Activated naive CD8-positive, alpha-beta T cell treated with anti-CD3 and anti-CD28 coated beads for 36 hours (primary cell): ENCODE results near the gene NGB. TPM values are rescaled to one million over a fixed set of nuclear protein-coding genes. Genes with fewer than 3 reads are reported as not detected.

ENCODE experiments used
- DNase-seq: peaks from one replicate; pipeline ENCODE4 v3.0.0; 2021
- H3K27ac Mint-ChIP-seq: one replicate; pipeline ENCODE4 v1.8.0; 2022; ENCODE audit warnings: mild to moderate bottlenecking, moderate library complexity, mixed read lengths
- H3K27me3 Mint-ChIP-seq: one replicate; pipeline ENCODE4 v1.8.0; 2022; ENCODE audit warnings: mild to moderate bottlenecking, mixed read lengths
- H3K36me3 Mint-ChIP-seq: one replicate; pipeline ENCODE4 v1.8.0; 2021; ENCODE audit warnings: mild to moderate bottlenecking, mixed read lengths
- H3K4me1 Mint-ChIP-seq: one replicate; pipeline ENCODE4 v1.8.0; 2021; ENCODE audit warnings: mixed read lengths
- H3K4me3 Mint-ChIP-seq: one replicate; pipeline ENCODE4 v1.8.0; 2022; ENCODE audit warnings: mild to moderate bottlenecking, moderate library complexity, mixed read lengths
- H3K9me3 Mint-ChIP-seq: one replicate; pipeline ENCODE4 v1.8.0; 2022; ENCODE audit warnings: mixed read lengths
- total RNA-seq, 2 experiments: library from RNA; stranded (reverse); gene quantifications; one replicate each; pipeline ENCODE4 v1.2.3, GENCODE V29; 2021

Gene NGB
- total RNA-seq, 2 experiments from 2014 or later = not detected

DNA sequence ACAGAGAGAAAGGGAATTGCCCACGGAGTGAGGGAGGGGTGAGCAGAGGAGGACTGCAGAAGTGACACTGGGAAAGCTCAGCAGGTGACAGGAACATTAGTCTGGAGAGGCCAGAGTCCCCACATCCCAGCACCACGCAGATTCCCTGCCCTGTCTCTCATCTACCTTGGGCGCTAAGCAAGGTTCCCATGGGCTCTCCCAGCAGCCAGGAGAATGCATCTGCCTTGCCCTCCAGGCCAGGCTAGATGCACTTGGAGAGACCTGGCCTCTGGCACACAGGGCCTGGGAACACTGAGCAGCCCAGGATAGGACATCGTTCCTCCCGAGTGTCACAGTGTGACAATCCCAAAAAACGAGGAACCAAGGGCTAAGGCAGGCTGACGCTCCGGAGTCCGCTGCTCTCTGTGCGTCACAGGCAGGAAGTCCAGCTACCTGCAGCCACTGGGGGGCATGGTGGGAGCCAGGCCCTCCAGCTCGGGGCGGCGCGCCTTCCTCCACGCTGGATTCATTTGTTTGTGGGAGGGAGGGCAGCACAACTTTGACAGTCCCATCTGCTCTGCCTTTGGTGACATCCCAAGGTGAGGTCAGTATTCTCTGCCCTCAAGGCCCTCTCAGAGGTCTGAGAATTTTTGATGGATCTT, 5.4 kb upstream of the NGB start:
- Mint-ChIP-seq H3K4me1 (no peaks in the 10 kb centered on the region), H3K36me3 (peaks cover 2% of the 10 kb centered on the region), H3K27ac (no peak overlapping the region), H3K27me3 (peaks cover 16% of the 10 kb centered on the region), H3K9me3 (no peaks in the 10 kb centered on the region), H3K4me3 (no peak overlapping the region)
- DNase-seq = no peak

DNA sequence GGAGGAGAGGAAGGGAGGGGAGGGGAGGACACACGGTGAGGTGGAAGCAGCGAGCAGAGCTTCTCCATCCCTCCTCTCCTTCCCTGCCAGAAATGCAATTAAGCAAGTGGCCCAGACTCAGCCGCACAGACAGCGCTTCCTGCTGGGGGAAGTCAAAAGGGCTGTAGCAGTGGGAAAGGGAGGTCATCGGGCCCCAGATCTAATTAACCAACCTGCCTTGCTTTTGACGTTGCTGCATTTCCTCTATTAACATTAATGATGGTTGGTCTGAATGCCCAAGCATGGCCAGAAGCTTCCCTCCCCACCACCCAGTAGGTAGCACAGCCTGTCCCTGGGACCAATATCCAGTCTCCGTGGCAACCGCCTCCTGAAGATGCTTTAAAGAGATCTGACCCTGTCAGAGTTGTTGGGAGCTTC, 4.6 kb upstream of the NGB start:
- Mint-ChIP-seq H3K4me1 (no peaks in the 10 kb centered on the region), H3K36me3 (peaks cover 2% of the 10 kb centered on the region), H3K27ac (no peak overlapping the region), H3K9me3 (no peaks in the 10 kb centered on the region), H3K4me3 (no peak overlapping the region), H3K27me3 (peaks cover 20% of the 10 kb centered on the region)
- DNase-seq = no peak

DNA sequence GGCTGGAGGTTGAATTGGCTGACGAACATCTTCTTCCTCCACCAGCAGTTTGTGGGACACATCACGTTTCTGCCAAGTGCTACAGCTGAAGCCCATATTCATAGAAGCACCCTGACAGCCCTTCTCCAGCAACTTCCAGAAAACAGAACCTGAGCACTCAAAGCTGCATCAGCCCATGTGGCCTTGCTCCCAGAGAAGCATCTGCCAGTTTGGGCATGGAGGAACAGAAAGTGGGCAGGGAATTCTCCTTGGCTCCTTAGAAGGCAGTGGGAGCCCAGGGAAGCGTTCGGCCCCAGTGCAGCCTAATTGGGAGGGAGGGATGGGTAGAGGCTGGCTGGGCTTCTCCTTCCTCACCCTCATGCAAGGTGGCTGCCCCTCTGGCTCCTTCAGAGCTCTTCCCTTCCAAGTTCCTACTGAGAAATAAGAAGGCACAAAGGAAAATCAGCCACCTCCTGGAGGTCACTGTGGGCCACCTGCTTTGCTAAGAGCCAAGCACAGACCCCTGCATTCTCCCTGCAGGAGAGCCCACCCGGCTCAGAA, 4.1 kb upstream of the NGB start:
- no peak overlapping the region for H3K4me3 Mint-ChIP-seq
- H3K27me3 Mint-ChIP-seq = peaks cover 23% of the 10 kb centered on the region
- H3K4me1 Mint-ChIP-seq = no peaks in the 10 kb centered on the region
- DNase-seq = no peak
- no peak overlapping the region for H3K27ac Mint-ChIP-seq
- H3K9me3 Mint-ChIP-seq = no peaks in the 10 kb centered on the region
- peaks cover 2% of the 10 kb centered on the region for H3K36me3 Mint-ChIP-seq

DNA sequence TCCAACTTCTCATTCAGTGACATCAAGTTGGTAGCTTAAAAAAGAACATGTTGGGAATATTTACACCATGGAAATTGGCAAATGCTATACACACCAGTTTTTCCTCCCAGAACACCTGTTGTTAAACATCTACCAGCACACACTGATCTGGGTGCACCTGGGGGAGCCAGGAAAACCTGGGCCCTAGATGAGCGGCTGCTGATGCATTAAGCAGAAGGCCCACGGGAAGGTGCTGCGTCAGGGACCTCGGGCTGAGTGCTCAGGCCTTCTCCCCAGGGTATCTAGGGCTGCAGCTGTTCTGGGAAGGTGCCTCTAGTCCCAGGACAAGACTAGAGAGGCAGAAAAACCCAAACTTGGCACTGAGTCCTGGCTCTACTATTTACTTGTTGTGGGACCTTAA, 2.8 kb upstream of the NGB start:
- H3K27me3 Mint-ChIP-seq = peaks cover 36% of the 10 kb centered on the region
- no peak overlapping the region for H3K27ac Mint-ChIP-seq
- H3K4me3 Mint-ChIP-seq = no peak overlapping the region
- no peaks in the 10 kb centered on the region for H3K9me3 Mint-ChIP-seq
- H3K4me1 Mint-ChIP-seq = no peaks in the 10 kb centered on the region
- no peak for DNase-seq
- no peaks in the 10 kb centered on the region for H3K36me3 Mint-ChIP-seq

DNA sequence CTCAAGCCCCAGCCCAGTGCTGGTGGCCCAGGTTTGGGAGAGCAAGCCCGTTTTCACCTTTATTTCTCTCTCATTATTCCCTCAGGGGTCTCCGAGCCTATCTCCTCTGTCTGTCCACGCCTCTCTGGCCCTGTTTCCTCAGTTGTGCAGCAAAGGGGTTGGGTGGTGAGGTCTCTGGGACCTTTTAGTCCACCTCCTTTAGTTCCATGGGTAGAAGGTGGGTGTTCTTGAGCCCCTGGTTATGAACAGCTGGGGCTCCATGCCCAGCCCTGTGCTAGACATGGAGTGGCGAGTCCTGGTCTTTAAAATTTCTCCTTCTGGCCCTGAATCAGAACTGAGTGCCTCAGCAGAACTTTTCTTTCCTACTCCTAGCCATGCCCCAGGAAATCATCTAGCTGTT, 1.3 kb upstream of the NGB start:
- peaks cover 50% of the 10 kb centered on the region for H3K27me3 Mint-ChIP-seq
- H3K9me3 Mint-ChIP-seq = peaks cover 3% of the 10 kb centered on the region
- H3K36me3 Mint-ChIP-seq = no peaks in the 10 kb centered on the region
- H3K4me3 Mint-ChIP-seq = no peak overlapping the region
- DNase-seq = no peak
- H3K4me1 Mint-ChIP-seq = no peaks in the 10 kb centered on the region
- no peak overlapping the region for H3K27ac Mint-ChIP-seq

DNA sequence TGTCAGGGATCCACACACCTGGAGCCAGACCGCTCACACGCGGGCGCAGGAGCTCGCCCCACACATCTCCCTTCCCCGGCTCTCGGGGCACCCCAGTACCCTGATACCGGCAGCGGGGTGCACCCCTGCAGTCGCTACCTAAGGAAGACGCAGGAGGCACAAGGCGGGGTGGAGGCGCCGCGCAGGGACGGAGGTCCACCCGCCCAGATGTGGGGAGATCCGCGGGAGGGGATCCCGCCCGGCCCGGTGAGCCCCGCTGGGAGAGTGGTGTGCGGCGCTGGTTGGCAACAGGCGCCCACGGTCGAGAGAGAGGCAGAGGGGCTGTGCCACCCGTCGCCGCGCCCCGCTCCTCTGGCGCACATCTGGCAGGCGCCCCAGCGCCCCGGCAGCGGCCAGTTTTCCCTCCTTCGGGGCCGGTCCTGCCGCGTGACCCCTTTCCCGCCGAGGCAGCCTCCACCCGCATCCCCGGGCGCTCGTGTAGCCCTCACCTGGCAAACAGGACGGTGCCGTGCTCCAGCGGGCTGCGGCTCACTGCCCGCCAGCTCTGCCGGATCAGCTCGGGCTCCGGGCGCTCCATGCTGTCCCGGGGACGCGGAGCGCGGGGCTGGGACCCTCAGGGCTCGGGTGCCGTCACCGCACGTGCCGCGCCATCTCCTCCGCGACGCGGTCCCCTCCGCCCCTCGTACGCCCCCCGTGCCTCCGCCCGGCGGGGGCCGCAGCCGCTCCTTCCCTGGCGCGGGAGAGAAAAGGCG, 469 bp downstream of the NGB start:
- H3K4me3 Mint-ChIP-seq = no peak overlapping the region
- H3K27ac Mint-ChIP-seq = no peak overlapping the region
- peaks cover 3% of the 10 kb centered on the region for H3K9me3 Mint-ChIP-seq
- no peak for DNase-seq
- no peaks in the 10 kb centered on the region for H3K4me1 Mint-ChIP-seq
- peaks cover 50% of the 10 kb centered on the region for H3K27me3 Mint-ChIP-seq
- no peaks in the 10 kb centered on the region for H3K36me3 Mint-ChIP-seq

DNA sequence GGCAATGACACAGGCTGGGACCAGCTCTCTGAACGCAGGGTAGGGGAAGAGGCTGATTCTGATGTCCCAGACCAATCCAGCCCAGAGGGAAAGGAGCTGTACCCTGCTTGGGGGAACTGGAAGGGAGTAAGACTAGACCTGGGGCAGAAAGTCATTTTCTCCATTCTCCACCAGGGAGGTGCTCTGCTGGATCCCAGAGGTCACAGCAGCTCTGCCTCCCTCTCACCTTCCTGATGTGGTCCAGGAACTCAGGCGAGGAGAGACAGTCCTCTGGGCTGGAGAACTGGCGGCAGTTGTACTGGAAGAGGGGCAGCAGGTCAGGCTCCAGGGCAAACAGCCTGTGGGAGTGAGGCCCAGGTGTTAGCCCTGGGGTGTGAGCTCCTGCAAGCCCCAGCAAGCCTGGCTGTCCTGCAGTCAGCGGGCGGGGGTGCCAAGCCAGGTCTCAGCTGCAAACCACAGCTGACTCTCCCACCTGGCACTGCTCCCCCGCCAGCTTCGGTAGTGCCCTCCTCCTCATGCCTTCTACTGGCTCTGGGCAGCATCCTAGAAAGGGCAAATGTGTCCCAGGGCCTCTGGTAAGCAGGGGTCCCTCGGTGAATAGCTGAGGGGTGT, 1.9 kb downstream of the NGB start:
- no peak overlapping the region for H3K27ac Mint-ChIP-seq
- no peaks in the 10 kb centered on the region for H3K36me3 Mint-ChIP-seq
- H3K4me1 Mint-ChIP-seq = no peaks in the 10 kb centered on the region
- DNase-seq = no peak
- peaks cover 3% of the 10 kb centered on the region for H3K9me3 Mint-ChIP-seq
- H3K27me3 Mint-ChIP-seq = peaks cover 50% of the 10 kb centered on the region
- H3K4me3 Mint-ChIP-seq = no peak overlapping the region

DNA sequence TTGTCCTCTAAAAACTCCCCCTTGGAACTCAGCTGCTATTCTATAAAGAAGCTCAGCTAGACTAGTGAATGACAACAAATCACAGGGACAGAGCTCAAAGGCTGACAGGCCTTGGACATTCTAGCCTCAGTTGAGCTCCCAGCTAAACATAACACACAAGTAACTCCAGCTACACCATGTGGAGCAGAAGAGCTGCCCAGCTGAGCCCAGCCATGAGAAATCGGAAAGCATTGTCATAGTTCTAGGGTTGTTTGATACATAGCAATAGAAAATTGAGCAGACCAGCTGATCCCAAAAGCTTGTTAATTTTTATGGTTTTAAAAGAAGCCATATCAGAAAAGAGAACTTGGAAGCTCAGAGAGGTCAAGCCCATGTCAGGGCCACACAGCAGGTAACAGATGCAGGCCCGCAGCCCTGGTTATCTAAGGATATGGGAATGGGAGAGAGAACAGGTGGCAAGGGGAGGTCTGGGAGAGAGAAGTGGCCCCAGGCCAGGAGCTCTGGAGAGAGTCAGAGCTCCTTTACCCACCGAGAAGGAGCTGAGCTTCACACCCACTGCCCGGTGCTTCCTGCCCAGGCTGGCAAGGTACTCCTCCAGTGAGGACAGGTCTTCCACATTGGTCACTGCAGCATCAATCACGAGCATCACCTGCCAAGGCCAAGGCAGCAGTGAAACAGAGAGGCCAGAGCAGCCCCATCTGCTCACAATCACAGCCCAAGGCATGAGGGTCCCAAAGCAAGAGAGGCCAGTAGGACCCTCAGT, 2.9 kb downstream of the NGB start:
- Mint-ChIP-seq H3K4me3 (no peak overlapping the region), H3K36me3 (no peaks in the 10 kb centered on the region), H3K27ac (no peak overlapping the region), H3K9me3 (peaks cover 3% of the 10 kb centered on the region), H3K4me1 (no peaks in the 10 kb centered on the region), H3K27me3 (peaks cover 50% of the 10 kb centered on the region)
- DNase-seq = no peak

DNA sequence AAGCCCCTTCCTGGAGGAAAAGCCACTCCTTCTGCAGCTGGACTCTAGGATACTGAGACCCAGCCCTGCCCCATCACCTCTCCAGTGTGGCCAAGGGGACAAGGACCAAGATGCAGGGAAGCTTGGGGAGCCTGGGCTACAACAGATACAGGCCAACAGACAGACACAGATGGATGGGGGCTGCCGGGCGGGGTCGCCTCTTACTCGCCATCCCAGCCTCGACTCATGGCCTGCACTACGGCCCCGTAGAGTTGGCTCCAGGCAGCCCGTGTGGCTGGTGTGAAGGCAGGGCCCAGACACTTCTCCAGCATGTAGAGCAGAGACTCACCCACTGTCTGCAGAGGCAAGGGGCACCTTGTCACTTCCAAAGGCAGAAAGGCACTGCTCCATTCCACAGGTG, 4.7 kb downstream of the NGB start:
- Mint-ChIP-seq H3K9me3 (peaks cover 3% of the 10 kb centered on the region), H3K36me3 (no peaks in the 10 kb centered on the region), H3K4me3 (no peak overlapping the region), H3K27ac (no peak overlapping the region), H3K4me1 (no peaks in the 10 kb centered on the region), H3K27me3 (peaks cover 35% of the 10 kb centered on the region)
- DNase-seq = no peak

DNA sequence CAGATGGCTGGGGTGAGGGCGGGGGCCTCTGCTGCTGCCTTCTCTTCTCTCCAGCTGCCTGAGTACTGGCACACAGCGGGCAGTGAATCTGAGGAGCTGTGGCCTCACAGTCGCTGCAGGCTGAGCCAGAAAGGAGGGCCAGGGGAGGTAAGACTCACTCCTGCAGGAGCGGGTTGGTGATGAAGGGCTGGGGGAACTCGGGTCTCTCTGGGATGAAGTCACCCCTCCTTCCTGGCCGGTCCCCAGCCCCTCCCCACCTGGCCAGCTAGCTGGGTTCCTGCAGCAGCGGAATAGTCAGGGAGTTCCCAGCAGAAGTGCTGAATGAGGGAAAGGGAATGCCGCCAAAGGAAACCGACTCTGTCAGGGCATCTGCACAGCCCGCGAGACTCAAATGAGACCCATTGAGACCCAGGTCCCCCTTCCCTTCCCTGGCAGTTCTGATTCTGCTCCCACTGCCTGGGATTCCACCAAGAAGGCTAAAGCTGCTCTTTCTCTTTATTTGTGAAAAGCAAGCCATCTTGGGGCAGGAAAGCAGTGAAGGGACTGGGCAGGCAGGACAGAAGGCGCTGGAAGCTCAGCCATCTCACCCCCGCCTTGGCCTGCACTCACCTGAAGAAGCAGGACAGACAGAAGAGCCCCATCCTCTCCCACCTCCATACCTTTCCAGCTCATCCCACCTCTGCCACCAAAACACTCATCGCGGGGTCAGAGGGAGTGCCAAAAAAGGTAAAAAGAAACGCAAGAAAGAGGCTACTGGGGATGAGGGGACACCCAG, 5.3 kb downstream of the NGB start:
- DNase-seq = no peak
- Mint-ChIP-seq H3K4me1 (no peaks in the 10 kb centered on the region), H3K27me3 (peaks cover 34% of the 10 kb centered on the region), H3K27ac (no peak overlapping the region), H3K9me3 (peaks cover 3% of the 10 kb centered on the region), H3K36me3 (no peaks in the 10 kb centered on the region), H3K4me3 (no peak overlapping the region)

DNA sequence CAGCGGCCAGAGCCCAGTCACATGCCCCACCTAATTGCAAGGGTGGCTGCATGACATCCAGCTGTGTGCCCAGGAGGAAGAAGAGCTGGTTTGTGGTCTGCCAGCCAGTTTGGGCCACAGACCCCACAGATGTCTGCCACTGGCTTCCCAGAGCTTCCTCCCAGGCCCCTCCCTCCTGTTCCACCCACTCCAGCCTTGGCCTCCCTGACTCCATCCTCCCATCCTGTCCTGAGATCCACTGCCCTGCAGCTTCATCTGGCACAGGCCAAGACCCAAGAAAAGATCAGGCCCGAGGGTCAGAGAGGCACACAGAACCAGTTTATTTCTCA, 5.9 kb downstream of the NGB start:
- no peaks in the 10 kb centered on the region for H3K36me3 Mint-ChIP-seq
- peaks cover 3% of the 10 kb centered on the region for H3K9me3 Mint-ChIP-seq
- H3K4me1 Mint-ChIP-seq = no peaks in the 10 kb centered on the region
- no peak for DNase-seq
- H3K4me3 Mint-ChIP-seq = no peak overlapping the region
- H3K27me3 Mint-ChIP-seq = peaks cover 31% of the 10 kb centered on the region
- H3K27ac Mint-ChIP-seq = no peak overlapping the region

DNA sequence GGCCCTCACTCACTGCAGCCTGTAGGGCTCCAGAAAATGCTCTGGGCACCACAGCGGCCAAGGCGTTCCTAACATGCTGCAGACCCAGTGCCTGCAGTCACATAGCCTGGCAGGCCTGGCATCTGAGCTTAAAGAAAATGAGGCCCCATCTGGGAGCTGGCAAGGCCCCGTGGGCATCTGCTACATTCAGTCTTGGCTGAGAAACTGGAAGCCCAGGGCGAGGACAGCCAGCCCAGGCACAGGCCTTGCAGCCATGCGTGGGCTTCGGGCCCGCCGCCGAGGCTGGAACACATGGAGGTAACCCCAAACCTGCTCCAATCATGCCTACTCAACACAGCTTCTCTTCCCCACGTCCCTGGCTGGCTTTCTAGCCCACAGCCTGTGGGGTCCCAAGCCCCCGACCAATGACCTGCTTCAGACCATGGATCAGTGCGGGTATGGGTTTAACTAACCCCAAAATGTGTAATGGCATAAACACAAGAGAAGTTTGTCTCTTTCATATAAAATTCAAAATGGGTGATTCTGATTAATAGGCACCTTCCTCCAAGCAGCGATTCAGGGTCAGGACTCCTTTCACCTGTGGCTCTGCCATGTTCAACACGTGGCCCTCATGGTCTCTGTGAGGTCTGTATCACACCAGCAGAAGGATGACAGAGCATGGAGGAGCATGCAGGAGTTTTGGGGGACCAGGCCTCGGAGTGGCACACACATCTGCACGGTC, 6.4 kb downstream of the NGB start:
- no peaks in the 10 kb centered on the region for H3K4me1 Mint-ChIP-seq
- peaks cover 26% of the 10 kb centered on the region for H3K27me3 Mint-ChIP-seq
- no peak overlapping the region for H3K27ac Mint-ChIP-seq
- no peak overlapping the region for H3K4me3 Mint-ChIP-seq
- no peaks in the 10 kb centered on the region for H3K36me3 Mint-ChIP-seq
- H3K9me3 Mint-ChIP-seq = peaks cover 3% of the 10 kb centered on the region
- no peak for DNase-seq

DNA sequence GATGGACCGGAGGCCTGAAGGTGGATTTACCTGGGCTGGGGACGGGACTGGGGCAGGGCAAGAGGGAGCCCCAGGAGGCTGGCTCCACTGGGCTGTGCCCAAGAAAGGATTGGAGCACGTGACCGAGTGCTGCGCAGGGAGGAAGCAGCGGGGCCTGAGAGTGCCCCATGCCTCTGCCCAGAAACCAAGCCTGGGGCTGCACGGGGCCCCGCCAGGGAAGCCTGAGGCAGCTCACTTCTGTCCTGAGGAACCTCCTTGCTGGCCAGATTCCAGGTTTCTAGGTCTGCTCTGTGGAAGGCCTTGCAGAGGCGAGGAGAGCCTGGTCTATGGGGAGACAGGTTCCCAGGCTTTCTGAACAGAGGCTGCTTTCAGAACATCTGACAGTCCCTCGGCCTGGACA, 10.4 kb downstream of the NGB start:
- Mint-ChIP-seq H3K36me3 (no peaks in the 10 kb centered on the region), H3K27me3 (peaks cover 4% of the 10 kb centered on the region), H3K4me1 (no peaks in the 10 kb centered on the region), H3K4me3 (no peak overlapping the region), H3K9me3 (no peaks in the 10 kb centered on the region), H3K27ac (no peak overlapping the region)
- DNase-seq = no peak

DNA sequence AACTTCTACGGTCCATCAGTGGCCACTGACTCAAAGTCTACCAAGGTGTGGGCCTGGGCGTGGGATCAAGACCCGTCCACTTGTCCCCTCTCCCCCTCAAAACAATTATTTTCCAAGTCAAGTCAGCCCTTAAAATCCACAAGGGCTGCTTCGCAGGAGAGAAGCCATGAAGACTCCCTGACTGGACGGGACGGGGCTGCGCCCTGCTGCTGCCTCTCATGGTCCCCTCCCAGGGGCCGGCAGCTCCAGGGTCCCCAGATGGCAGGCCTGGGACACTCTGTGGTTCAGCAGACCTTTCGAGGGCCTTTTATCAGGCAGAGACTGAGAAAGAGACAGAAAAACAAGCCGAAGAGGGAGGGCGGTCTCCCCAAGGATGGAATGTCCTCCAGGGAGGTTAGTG, 10.8 kb downstream of the NGB start:
- Mint-ChIP-seq H3K4me1 (no peaks in the 10 kb centered on the region), H3K27ac (no peak overlapping the region), H3K27me3 (peaks cover 4% of the 10 kb centered on the region), H3K9me3 (no peaks in the 10 kb centered on the region), H3K36me3 (no peaks in the 10 kb centered on the region), H3K4me3 (no peak overlapping the region)
- no peak for DNase-seq
